Nucleus accumbens (tissue), 56 donors: ENCODE measurements around the gene SSR1.

Experiments
- DNase-seq, 56 donors: peaks; one replicate each; lab custom pipeline; 2025; lab: John Stamatoyannopoulos, UW

The SSR1 gene

DNA sequence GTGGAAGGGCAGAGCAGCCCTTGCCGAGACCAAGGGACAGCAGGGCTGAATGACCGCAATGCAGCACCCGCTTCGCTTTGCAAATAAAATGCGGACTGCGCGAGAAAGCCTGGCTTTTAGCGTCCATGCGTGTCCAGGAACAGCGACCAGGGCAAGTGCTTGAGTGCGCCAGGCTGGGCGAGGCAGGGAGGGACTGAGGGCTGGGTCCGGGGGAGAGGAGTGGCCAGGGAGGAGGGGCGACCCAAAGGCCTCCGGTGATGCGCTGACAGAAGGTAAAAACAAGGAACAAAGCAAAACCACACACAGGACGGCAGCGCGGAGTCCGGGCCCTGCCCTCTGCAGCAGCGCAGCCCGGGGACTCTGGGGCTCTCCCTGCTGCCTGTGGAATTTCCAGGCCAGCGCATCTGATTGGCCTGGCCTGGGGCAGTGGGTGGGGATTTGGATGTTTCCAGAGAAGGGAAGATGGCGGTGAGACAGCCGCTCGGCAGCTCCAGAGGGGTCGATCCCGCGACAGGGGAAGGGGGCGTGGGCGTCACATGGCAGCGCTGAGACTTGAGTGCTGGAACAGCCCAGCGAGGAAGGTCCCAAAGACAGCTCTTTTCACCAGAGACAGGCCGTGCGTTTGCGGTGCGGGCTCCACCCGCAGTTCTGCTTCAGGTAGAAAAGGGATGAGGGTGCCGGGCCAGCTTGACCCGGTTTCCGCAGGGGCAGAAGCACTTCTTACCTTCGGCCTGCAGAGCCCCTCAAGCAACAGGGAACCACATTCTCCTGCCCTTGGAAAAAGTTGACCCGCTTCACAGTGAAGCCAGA is 51.8 kb downstream of the SSR1 start:
- peak; percentile 10 to 88 (median 70) for DNase-seq

DNA sequence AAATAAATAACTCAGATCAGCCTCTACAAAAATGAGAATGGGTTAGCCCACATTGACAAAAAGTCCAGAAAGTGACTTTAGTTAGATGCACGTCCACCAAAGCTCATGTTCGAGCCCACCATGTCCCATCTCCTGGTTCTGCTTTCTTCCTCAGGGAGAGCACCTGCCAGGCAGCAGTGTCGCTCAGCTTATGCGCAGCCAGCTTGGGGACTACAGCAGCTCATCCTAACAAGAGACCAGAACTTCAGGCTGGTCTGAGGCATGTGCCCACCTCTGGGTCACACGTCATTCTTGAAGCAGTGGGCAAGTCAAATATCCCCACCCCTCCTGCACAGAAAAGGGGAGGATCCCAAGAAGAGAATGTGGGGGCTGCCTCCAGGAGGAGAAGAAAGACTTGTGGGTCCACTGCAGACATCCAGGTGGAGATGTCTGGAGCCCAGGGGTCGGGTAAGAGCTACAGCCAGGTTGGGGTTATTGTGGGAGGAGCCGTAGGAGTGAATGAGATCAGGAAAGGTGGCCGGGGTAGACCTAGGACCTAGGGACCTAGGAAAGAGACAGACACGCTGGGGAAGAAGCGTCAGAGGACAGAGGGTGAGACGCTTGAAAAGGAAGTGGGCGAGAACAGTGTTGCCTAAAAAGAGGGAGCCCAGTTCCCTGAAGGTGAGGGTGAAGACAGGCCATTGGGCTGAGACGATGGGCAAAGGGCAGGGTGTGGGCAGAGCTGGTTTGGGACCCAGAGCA is 52.5 kb downstream of the SSR1 start:
- no peak for DNase-seq

DNA sequence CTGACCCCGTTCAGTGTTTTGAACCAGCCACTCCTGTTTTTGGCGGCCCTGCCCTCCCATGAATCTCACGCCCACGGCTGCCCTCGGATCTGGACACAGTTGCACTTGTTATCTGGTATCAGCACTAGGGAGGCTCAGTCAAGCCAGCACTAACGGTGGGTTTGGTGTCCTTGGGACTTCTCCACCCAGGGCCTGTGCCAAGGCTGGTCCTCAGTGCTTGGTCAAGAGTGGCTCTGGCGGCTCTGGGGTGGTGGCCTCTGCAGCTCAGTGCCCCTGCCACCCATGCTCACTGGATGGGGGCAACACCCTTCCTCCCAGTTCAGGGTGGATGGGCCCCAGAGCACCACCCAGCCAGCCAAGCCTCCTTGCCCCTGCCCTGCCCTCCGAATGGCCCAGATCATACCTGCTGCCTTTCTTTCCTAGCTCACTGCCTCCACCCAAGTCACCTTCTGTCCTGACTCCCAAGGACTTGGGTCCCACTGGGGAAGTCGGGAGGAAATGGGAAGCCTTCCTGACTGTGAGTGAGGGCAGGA is 54.7 kb downstream of the SSR1 start:
- DNase-seq, result no peak

DNA sequence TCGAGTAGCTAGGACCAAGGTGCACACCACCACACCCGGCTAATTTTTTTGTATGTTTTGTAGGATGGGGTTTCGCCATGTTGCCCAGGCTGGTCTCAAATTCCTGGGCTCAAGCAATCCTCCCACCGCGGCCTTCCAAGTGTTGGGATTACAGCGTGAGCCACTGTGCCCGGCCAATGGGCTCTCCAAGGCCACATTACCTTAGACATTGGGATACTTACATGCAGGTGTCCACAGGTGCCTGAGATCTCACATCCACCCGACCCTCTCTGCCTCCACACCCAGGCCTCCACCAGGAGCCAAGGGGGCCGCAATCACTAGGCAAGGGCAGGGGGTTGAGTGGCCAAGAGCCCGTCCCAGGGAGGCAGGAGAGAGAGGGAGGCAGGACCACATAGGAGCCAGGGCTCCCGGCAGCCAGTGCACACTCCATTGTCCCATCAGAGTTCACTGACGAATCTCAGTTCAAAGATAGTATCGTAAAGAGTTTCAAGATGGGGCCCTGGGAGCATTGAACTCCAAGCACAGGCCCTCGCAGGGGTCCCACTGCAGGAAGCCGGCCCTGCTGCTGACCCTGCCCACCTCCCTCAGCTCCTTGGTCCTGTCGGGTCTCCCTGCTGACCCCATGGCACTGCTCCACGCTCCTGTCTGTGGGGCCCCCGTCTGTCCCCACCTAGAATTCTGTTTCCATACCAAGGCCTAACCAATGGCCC is 55.3 kb downstream of the SSR1 start:
- no peak for DNase-seq

DNA sequence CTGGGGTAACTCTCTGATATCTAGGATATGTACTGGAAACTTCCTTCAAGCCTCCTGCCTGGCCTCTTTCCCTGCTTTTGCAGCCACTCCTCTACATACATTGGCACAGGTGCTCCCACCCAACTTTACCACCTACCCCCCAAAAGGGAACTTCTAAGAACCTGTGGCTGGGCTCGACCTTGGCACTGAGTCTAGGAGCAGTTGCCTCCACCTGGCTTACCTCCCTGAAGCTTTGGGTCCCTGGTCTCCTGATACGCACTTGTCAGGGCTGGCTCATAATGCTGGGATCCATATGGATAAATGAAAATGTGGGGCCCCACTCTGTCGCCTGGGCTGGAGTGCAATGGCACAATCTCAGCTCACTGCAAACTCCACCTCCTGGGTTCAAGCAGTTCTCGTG is 56.2 kb downstream of the SSR1 start:
- no peak for DNase-seq

DNA sequence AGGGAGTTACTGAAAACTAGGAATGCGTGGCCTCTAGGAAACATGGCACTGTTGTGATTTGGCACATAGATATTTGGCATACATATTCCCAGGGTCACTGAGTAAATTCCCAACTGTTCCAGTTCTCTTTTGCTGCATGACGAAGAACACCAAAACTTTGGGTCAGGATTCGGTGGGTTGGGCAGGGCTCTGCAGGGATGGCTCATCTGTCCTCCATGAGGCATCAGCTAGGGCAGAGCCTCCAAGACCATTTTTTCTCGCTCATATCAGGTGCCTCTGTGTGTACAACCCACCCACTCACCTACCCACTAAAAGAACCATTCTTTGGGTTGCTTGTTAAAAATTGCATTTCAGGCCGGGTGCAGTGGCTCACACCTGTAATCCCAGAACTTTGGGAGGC is 57.1 kb downstream of the SSR1 start:
- DNase-seq, result no peak

DNA sequence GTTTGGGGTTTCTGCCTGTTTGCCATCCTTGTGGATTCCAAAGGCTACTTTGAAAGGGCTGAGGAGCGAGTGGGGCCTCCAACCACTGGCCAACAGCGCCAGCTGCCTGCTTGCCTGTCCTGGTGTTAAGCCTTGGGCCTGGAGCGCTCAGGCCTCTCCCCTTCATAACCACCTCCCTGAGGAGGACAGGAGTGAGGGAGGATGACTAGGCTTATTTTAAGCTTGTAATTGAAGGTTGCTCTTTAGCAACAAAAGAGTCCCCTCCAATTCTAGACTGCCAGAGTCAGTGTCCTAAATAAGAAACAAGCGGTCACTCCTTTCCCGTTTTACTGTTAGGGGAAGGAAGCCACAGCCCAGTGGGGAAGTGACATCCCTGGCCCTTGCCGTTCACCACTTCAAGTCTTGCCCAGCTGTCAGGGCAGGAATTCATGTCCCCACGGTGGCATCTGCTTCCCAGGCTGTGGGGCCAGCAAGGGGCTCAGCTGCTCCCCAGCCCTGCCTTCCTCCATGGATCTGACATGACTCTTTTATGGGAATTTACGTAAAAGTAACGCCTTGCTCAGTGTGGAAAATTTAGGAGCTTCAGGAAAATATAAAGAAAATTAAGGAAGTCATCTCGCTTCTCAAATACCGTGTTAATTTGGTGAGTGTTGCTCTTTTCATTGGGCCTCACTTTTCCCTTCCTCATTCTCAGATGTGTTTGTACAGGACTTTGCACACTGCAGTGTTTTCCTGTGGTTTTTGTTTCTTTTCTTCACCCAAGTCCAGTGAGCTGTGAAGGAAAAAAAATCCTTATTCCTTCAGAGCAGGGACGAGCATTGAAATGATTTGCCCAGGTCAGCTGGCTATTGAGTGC is 57.8 kb downstream of the SSR1 start:
- peak in 5 of 56 donors; percentile 17 to 36 (median 23) for DNase-seq

DNA sequence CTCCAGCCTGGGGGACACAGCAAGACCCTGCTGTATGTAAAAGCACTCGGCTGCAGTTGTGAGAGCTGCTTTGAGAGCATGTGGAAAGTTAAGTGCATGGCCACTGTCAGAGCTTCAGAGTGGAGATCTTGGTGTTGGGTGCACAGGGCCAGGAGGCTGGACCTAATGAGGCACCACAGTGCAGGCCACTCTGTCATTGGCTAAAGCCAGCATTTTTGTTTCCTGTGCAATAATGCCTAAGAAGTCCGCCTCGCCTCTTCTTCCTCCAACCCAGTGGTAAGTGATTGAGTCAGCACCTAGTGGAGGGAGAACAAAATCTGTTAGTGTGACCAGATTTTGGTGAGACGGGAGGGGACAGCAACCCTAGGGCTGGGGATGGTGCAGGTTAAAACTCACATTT is 60.6 kb downstream of the SSR1 start:
- no peak for DNase-seq

DNA sequence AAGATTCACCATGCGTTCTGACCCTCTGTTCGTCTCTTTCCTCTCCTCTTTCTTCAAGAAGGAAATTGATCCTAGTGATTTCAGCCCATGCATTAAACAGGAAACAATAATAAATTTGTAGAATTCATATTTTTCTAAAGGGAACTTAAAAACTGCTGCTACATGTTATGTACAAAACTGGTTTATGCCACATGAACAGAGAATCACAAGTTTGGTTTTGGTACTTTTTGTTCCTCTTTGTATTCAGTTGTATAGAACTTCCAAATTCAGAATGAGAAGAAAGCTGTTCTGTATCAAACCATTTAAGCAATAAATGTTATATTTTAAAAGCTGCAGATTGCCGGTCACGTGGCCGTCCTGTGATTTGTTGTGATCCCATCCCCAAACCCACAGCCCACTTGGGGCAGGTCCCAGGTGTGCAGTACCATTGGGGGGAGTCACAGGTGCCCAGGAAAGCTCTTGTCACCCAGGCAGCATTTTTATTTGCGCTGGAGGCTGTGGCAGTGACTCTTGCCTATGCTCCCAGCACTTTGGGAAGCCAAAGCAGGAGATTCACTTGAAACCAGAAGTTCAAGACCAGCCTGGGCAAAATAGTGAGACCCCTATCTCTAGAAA is 61.2 kb downstream of the SSR1 start:
- DNase-seq, result no peak

DNA sequence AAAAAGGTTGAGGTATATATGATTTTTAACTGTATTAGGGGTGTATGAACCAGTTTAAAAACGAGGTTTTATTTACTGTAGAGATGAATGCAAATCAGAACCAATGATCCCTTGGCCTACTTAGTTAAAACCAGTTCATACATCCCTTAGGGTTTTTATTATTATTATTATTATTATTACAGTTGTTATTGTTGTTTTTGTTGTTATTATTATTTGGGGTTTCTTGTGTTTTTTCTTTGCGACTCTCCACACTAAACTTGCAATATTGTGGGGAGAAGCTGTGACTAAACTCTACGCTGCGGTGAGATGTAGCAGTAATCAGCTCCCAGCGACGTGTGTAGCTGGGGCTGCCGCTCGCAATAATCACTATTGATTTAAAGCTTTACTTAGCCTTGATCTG is 62.2 kb downstream of the SSR1 start:
- no peak for DNase-seq

DNA sequence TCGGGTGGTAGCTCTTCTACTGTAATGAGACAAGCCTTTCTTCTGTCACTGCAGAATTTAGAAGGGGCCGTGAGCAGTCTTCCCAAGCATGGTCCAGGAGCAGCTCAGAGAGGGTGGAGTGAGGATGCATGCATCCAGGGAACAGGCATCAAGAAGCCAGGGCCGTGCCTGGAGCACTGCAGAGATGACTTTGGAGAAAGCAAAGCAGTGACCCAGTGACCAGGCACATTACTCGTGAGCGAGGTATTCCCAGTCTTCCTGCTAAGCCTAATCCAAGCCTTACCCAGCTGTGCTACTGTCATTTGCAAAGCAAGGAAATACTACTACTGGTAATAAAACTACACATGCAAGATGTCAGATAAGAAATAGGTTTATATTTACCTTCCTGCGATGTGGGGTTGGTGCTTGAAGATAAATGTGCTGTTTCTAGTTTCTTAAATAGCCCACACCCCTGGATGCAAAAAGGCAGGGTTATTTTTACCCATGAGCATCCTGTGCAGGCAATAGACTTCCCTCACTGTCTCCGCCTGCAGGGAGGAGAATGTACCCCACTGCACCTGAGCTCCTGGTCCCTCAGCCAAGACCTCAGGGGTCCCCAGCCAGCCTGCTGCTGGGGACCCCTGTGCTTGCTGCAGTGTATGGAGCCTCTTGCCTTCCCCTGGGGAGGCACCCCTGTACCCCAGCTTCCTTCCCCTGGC is 62.9 kb downstream of the SSR1 start:
- DNase-seq, result no peak

DNA sequence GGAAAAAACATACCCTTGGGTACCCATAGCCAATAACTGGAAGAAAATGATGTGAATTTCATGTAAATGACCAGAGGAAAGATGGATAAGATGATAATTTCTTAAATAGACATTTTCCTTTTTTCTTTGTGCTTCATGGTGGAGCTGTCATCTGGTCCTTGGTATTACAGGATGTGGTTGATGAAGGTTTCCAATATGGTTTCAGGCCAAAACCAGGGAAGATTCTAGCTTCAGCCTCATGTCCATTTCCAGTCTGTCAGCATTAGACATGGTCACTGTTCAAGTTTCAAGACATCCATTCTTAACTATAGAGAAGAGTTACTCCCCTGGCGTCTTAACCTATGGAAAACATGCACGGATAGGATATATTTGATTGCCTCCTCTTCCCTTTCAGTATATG is 63.6 kb downstream of the SSR1 start:
- no peak for DNase-seq

DNA sequence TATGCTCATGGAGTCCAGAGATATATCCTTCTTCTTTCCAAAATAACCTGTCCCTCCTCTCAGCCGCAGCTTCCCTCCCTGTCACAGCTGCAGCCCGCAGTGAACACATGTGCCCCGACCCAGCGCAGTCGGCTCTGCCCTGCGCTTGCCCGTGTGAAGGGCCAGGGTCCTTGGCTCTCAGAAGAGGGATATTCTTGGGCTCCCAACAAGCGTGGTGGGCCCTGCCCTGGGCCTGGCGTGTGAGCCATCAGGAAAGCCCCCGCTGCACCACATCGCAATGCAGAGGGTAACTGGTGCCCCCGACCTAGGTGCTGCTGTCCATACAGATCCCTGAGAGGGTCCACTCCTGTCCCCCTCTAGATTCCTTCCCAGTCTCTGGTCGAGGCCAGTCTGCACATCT is 65.2 kb downstream of the SSR1 start:
- DNase-seq, result no peak

DNA sequence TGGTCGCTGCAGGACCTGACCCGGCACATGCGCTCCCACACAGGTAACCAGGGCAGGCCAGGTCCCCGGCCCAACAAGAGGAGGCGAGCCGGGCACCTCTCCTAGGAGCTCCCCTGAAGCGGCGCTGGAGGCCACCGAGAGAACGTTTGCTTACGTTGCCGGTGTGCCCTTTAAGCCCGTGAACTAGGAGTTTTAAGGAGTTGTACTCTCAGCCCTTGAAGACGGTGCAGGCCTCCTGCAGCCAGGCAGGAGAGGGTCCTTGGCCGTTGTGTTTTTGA is 65.9 kb downstream of the SSR1 start:
- DNase-seq, result no peak

DNA sequence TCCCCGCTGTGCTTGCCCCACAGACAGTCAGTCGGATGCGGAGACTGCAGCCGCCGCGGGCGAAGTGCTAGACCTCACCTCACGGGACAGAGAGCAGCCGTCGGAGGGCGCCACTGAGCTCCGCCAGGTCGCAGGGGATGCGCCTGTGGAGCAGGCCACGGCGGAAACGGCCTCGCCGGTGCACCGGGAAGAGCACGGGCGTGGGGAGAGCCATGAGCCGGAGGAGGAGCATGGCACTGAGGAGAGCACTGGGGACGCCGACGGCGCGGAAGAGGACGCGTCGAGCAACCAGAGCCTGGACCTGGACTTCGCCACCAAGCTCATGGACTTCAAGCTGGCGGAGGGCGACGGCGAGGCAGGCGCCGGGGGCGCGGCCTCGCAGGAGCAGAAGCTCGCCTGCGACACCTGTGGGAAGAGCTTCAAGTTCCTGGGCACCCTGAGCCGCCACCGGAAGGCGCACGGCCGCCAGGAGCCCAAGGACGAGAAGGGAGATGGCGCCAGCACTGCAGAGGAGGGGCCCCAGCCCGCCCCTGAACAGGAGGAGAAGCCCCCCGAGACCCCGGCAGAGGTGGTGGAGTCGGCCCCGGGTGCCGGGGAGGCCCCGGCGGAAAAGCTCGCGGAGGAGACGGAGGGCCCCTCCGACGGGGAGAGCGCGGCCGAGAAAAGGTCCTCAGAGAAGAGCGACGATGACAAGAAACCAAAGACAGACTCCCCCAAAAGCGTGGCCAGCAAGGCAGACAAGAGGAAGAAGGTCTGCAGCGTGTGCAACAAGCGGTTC is 66.4 kb downstream of the SSR1 start:
- DNase-seq, result no peak

DNA sequence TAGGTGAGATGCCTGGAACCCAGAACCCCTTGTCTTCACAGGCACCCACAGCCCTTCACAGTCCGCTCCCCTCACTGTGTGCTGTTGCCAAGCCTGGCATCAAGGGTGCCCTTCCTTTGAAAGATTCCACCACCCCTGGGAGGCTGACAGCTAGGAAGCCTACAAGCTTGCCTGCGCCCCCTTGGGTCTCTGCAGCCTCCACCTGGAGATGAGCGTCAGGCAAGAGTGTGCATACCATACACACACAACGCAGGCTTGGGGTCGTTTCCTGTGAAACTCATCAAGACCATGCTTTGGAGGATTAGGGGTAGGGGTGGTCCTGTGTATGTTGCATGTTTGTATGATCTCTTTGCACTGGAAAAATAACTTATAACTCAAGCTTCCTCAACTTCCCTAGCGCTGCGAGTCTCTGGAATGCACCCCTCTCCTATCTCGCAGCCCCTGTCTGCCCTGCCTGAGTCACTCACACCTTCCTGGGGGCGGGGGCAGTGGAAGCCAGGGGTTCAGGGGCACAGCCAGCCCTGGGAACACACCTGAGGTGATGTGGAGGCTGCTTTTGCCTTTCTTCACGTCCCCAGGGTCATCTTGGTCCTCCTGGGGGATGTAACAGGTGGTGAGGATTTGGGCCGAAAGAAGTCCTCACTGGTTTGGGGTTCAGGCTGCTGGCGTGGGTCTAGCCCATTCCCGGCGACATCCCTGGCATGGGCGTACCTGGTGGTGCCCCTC is 67.2 kb downstream of the SSR1 start:
- DNase-seq, result no peak

DNA sequence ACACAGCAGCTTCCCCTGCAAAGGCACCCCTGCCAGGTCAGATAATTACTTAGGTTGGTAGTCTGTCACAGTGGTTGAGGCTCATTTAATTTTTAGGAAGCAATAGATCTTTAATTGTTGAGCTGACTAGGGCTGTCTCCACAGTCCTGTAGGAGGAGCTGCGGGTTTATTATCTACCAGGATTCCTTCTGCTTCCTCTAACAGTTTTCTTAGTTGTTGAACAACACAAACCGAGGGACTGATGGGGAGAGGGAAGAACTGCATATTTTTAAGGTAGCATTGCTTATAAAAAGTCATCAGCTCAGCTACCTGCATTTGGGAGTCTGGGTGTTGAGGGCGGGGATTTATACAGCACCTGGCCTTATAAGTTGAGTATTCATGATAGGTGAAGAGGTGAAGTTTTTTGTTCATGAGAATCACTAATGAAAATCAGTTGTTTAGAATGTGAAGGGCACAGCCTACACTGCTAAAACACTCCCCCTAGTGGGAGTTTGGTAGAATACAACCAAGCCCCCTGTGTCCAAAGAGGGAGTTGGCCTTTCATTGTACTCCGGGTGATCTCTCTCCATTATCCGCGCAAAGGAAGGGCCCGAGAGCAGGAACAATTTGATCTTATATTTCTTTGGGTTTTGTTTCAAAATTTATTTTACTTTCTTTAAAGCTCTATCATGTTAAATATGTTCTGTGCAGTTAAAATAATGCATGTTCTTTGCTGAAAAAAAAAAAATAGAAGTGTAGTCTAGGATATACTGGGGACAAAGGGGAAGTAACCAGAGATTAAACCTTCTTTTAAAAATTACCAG is 69.6 kb downstream of the SSR1 start:
- peak in 22 of 56 donors; percentile 4 to 59 (median 18) for DNase-seq
